ENCODE data around the gene CSHL1.

DNA sequence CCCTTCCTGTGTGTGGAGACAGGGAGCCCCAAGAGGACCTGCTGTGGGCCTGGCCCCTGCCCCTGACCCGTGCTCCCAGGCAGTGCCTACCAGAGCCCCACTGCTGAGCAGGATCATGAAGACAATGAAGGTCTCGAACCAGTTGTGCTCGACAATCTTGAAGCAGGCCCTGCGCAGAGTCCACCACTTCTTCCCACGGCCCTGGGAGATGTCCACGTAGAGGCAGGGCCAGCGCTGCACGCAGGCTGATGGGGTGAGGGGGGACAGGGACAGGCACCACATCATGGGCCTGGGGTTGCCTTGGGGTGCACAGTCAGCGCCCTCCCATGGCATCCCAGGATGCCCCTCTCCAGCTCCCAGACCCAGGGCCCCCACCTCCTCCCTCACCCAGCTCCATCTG is 37.5 kb upstream of the CSHL1 start:
- no peak for TF ChIP-seq POLR2AphosphoS5 (IDR thresholded peaks at IDR 0.05)
- TF ChIP-seq, protein P1, sequence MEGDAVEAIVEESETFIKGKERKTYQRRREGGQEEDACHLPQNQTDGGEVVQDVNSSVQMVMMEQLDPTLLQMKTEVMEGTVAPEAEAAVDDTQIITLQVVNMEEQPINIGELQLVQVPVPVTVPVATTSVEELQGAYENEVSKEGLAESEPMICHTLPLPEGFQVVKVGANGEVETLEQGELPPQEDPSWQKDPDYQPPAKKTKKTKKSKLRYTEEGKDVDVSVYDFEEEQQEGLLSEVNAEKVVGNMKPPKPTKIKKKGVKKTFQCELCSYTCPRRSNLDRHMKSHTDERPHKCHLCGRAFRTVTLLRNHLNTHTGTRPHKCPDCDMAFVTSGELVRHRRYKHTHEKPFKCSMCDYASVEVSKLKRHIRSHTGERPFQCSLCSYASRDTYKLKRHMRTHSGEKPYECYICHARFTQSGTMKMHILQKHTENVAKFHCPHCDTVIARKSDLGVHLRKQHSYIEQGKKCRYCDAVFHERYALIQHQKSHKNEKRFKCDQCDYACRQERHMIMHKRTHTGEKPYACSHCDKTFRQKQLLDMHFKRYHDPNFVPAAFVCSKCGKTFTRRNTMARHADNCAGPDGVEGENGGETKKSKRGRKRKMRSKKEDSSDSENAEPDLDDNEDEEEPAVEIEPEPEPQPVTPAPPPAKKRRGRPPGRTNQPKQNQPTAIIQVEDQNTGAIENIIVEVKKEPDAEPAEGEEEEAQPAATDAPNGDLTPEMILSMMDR (IDR thresholded peaks at IDR 0.05) = no peak
- TF ChIP-seq POLR2A (IDR thresholded peaks at IDR 0.05) = no peak
